GM12878 (cell line): Measurements from ENCODE around the gene P3H3.

Source experiments
- CHD2 ChIP-seq: IDR thresholded peaks from 2 replicates; pipeline ENCODE4 v1.6.1; 2011; ENCODE audit warnings: low read depth, low read length, improper control_type of control experiment, borderline replicate concordance
- CREB1 ChIP-seq: IDR thresholded peaks from 2 replicates; pipeline ENCODE4 v1.6.1; 2012; ENCODE audit warnings: low read depth, mild to moderate bottlenecking, inconsistent platforms
- CREM ChIP-seq: IDR thresholded peaks from 2 replicates; pipeline ENCODE4 v1.6.1; 2014; ENCODE audit warnings: antibody characterized with exemption, low read depth
- EZH2 ChIP-seq: IDR thresholded peaks from 2 replicates; pipeline ENCODE4 v1.6.1; 2012; ENCODE audit warnings: low read depth, mild to moderate bottlenecking, control low read depth, inconsistent platforms, low read length, borderline replicate concordance; ENCODE audit not compliant: control insufficient read depth
- REST ChIP-seq: IDR thresholded peaks from 2 replicates; pipeline ENCODE4 v1.6.1; 2012; ENCODE audit warnings: mild to moderate bottlenecking, low read depth, low read length
- ZNF592 ChIP-seq: fragments of 450-650 bp; IDR thresholded peaks from 2 replicates; pipeline ENCODE4 v1.6.1; 2017; ENCODE audit warnings: mild to moderate bottlenecking, moderate library complexity
- ZNF687 ChIP-seq: fragments of 450-650 bp; IDR thresholded peaks from 2 replicates; pipeline ENCODE4 v1.6.1; 2017; ENCODE audit warnings: mild to moderate bottlenecking, moderate library complexity

GRCh38 chr12:6833189-6833890 is 5.1 kb downstream of the P3H3 start:
- no peak for TF ChIP-seq CHD2
- no peak for TF ChIP-seq REST
- no peak for TF ChIP-seq CREB1
- no peak for TF ChIP-seq CREM
- no peak for TF ChIP-seq ZNF592
- no peak for TF ChIP-seq ZNF687
- no peak for TF ChIP-seq EZH2
